HFFc6 (cell line): ENCODE measurements around the gene CCDC180. TPM values are rescaled to one million over a fixed set of nuclear protein-coding genes. Genes with fewer than 3 reads are reported as not detected.

ENCODE experiments used
- DNase-seq: peaks from one replicate; pipeline ENCODE4 v3.0.0-alpha.2; 2018
- H3K27ac Mint-ChIP-seq: 2 replicates; pipeline ENCODE4 v1.8.0; 2020; ENCODE audit warnings: mild to moderate bottlenecking, mixed read lengths
- H3K27me3 Mint-ChIP-seq: 2 replicates; pipeline ENCODE4 v1.8.0; 2021; ENCODE audit warnings: mild to moderate bottlenecking, moderate library complexity, mixed read lengths; ENCODE audit not compliant: insufficient read depth
- H3K36me3 Mint-ChIP-seq: 2 replicates; pipeline ENCODE4 v1.8.0; 2021; ENCODE audit warnings: low read depth, mixed read lengths
- H3K4me1 Mint-ChIP-seq: 2 replicates; pipeline ENCODE4 v1.8.0; 2020; ENCODE audit warnings: low read depth, mixed read lengths
- H3K4me3 Mint-ChIP-seq: 2 replicates; pipeline ENCODE4 v1.8.0; 2020; ENCODE audit warnings: mild to moderate bottlenecking, moderate library complexity, mixed read lengths
- H3K9me3 Mint-ChIP-seq: 2 replicates; pipeline ENCODE4 v1.8.0; 2020; ENCODE audit warnings: mild to moderate bottlenecking, mixed read lengths
- total RNA-seq, 6 experiments: library from RNA; stranded (reverse); fragmentation: NEBNext Ultra II Directional; extraction: Animal tissue kit (Norgen Biotek cat#: 25700); gene quantifications; 2 replicates in 1 of 6; 3 replicates in 5 of 6; pipeline ENCODE4 v1.2.3, GENCODE V29; 2021
- TF ChIP-seq, protein P1 (sequence below): fragments of 200-600 bp; sonication (generic); IDR thresholded peaks from 2 replicates; pipeline ENCODE4 v1.5.0; 2021; ENCODE audit warnings: antibody characterized with exemption, mild to moderate bottlenecking

The CCDC180 gene
- total RNA-seq, 6 experiments from 2014 or later: 0.71 to 1.8 (median 1.2) TPM

DNA sequence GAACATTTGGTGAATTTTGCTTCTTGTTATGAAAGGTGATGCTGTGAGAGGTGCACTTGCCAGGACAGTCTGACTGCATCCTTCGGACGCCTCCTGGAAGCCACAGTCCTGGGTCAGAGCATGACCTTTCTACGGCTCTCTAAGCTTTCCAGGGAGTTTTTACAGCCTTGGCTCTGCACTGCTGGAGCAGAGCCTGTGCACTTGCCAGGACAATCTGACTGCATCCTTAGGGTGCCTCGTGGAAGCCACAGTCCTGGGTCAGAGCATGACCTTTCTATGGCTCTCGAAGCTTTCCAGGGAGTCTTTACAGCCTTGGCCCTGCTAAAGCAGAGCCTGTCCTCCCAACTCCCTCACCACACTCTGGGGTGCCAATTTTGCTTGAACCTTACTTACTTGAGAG lies 49.6 kb downstream of the CCDC180 start:
- peaks cover 17% of the 10 kb centered on the region for H3K27me3 Mint-ChIP-seq
- H3K4me1 Mint-ChIP-seq: no peaks in the 10 kb centered on the region; the same call in 1 of the 2 replicates
- no peak overlapping the region for H3K27ac Mint-ChIP-seq
- TF ChIP-seq, protein P1, sequence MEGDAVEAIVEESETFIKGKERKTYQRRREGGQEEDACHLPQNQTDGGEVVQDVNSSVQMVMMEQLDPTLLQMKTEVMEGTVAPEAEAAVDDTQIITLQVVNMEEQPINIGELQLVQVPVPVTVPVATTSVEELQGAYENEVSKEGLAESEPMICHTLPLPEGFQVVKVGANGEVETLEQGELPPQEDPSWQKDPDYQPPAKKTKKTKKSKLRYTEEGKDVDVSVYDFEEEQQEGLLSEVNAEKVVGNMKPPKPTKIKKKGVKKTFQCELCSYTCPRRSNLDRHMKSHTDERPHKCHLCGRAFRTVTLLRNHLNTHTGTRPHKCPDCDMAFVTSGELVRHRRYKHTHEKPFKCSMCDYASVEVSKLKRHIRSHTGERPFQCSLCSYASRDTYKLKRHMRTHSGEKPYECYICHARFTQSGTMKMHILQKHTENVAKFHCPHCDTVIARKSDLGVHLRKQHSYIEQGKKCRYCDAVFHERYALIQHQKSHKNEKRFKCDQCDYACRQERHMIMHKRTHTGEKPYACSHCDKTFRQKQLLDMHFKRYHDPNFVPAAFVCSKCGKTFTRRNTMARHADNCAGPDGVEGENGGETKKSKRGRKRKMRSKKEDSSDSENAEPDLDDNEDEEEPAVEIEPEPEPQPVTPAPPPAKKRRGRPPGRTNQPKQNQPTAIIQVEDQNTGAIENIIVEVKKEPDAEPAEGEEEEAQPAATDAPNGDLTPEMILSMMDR: no peak
- DNase-seq: no peak
- no peaks in the 10 kb centered on the region for H3K36me3 Mint-ChIP-seq
- no peak overlapping the region for H3K4me3 Mint-ChIP-seq
- no peaks in the 10 kb centered on the region for H3K9me3 Mint-ChIP-seq

Other genes with a start within 250 kb of the CCDC180 start
- gene TDRD7, start 104.4 kb downstream of the CCDC180 start, total RNA-seq: 10 to 100 TPM in 2 of 6 experiments, 1 to 10 TPM in 4; 8.2 to 10.5 (median 9.0) TPM
- gene TMOD1, start 194.0 kb downstream of the CCDC180 start, total RNA-seq: under 1 TPM; 0.14 to 0.60 (median 0.57) TPM